HG03432 (cell line): ENCODE results near the gene WNT9B.
"Not testable (repeated sequence)": the region's sequence is repeated elsewhere in the genome, so short reads cannot be mapped to it uniquely, and the experiment has no call there.

Experiments used
- ATAC-seq: cut with Tn5 transposase; IDR thresholded peaks from one replicate; pipeline ENCODE4 v1.9.1; 2021; ENCODE audit warnings: mild to moderate bottlenecking, moderate library complexity; ENCODE audit not compliant: unreplicated experiment

WNT9B gene

DNA sequence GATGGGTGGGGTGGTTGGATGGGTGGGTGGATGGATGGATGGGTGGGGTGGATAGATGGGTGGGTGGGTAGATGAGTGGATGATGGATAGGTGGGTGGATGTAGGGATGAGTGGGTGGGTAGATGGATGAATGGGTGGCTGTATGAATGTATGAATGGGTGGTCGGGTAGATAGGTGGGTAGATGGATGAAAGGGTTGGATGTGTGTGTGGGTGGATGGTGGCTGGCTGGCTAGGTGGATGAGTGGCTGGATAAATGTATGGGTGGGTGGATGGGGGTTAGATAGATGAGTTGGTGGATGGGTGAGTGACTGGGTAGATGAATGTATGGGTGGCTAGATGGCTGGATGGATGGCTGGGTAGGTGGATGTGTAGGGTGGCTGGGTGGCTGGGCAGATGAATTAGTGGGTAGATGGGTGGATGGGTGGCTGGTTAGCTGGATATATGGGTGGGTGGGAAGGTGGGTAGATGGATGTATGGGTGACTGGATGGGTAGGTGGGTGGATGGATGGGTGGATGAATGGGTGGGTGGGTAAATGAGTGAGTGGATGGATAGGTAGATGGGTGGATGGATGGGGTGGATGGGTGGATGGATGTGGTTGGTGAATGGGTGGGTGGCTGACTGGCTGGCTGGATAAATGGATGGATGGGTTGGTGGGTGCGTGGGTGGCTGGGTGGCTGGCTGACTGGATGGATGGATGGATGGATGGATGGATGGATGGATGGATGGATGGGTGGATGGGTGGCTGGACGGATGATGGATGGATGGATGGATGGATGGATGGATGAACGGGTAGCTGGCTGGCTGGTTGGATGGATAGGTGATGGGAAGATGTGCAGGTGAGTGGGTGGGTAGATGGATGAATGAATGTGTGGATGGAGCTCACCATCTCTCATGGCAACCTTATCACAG is 52.6 kb downstream of the WNT9B start:
- ATAC-seq = no peak

GRCh38 chr17:46908068-46908737 is 56.8 kb downstream of the WNT9B start:
- no peak for ATAC-seq

DNA sequence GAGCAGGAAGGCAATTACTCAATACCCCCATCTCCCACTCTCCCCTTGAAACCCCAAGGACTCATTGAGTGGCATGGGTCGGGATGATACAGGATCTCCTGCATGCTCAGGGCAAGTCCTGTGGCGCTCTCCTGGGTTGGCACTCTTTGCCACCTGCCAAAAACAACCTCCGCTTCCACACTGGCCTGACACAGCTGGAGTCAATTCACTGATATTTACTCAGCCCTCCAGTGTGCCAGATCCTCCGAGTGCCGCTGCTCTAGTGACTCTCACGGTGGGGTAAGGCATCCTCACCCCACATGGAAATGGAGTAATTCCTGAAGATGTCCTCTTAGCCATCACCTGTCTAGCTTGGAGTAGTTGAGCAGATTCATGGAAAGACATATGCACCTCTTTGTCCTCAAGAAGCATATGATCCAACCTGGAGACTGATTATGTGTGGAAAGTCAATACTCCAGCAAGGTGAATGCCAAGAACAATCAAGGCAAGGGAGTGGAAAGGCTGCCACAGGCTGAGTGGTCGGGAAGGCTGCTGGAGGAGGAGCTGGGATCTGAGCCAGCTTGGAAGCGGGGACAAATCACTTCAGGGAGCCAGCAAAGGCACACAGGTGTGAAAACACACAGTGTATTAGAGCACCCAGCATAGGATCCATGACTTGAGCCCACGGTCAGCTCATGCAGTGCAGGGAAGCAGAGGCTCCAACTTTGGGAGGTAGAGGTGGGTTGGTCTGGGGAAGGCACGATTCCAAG is 59.0 kb downstream of the WNT9B start:
- no peak for ATAC-seq

DNA sequence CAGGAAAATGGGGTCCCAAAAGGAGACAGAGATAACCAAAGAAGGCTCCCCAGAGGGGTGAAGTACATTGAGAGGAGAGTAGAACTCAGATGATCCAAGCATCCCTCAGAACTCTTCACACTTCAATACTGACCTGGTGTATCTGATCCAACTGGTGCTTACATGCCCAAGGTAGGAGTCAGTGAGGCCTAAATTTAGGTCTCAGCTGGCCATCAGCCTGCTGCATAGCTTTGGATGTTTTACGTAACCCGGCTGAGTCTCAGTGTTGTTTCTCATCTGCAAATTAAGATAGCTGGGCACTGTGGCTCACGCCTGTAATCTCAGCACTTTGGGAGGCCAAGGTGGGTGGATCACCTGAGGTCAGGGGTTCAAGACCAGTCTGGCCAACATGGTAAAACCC is 59.9 kb downstream of the WNT9B start:
- no peak for ATAC-seq

GRCh38 chr17:46915596-46915995 is 64.2 kb downstream of the WNT9B start:
- ATAC-seq = no peak

- no peak for ATAC-seq
Observed at GRCh38 chr17:46916211-46916610, 64.8 kb downstream of the WNT9B start.

DNA sequence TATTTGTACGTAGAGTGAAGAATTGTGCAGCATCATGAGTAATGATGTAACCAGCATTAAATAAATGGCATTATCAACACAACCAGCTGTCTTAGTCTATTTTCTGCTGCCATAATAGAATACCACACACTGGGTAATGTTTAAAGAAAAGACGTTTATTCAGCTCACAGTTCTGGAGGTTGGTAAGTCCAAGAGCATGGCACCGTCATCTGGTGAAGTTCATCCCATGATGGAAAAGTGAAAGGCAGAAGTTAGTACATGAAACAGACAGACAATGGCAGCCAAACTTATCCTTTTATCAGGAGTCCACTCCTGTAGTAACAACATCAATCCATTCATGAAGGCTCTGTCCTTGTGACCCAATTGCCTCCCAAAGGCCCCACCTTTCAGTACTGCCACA is 65.2 kb downstream of the WNT9B start:
- ATAC-seq = no peak

DNA sequence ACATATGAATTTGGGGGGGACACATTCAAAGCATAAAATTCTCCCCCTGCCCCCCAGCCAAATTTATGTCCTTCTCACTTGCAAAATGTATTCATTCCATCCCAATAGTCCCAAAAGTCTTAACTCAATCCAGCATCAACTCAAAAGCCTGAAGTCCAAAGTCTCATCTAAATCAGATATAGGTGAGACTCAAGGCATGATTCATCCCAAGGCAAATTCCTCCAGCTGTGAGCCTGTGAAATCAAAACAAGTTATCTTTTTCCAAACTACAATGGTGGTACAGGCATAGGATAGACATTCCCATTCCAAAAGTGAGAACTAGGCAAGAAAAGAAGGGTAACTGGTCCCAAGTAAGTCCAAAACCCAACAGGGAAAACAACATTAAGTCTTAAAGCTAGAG is 65.7 kb downstream of the WNT9B start:
- no peak for ATAC-seq

DNA sequence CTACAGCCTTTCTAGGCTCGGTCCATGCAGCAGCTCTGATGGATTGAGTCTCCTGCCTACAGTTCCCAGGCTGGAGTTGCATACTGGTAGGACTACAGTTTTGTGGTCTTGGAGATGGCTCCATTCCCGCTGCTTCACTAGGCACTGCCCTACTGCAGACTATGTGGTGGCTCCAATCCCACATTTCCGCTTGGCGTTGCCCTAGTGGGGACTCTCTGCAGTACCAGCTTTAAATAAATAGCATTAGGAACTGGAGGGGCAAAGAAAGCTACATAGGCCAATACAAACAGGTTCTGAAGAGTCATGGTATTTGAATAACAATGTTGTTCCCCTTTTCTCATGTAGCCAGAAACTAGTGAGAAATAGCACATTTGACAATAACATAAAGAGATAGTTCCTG is 66.1 kb downstream of the WNT9B start:
- no peak for ATAC-seq

DNA sequence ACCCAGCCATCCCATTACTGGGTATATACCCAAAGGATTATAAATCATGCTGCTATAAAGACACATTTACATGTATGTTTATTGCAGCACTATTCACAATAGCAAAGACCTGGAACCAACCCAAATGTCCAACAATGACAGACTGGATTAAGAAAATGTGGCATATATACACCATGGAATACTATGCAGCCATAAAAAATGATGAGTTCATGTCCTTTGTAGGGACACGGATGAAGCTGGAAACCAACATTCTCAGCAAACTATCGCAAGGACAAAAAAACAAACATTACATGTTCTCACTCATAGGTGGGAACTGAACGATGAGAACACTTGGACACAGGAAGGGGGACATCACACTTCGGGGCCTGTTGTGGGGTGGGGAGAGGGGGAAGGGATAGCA is 70.6 kb downstream of the WNT9B start:
- not testable (repeated sequence) for ATAC-seq

GRCh38 chr17:46922487-46922803 is 71.1 kb downstream of the WNT9B start:
- ATAC-seq = peak; percentile 5

DNA sequence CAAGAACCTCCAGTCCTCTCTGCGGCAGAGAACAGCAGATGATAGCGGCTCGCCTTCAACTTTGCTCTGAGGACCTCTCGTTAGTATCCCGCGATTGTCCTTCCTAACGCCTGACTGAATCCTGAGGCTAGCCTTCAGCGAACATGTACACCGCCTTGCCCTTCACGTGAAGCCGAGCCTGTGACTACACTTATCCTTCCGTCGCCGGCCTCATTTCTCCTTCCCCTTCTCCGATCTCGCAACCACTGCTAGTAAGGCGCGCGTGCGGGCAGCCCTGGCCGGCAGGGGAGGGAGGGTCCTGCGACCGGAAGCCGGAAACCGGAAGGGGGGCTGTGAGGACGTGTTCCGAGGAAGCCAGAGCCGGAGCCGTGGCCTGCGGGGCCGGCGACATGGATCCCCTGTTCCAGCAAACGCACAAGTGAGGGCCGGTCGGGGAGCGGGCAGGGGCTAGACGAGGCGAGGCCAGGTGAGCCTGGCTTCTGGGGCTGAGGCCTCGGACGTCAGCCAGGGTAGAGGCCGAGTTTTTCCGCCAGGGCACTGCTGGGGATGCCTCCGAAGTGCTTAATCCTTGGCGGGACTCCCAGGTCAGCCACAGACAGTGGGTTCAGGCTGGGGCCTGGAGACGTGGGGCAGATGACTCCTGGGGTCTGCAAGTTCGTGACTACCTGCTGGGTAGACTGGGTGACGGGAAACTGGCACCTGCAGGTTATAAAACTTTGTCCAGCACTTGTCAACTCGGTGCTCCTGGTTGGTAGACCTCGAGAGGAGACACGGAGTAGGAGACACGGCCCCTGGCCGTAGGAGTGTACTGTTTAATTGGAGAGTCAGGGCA is 71.6 kb downstream of the WNT9B start, which contains the start of gene GOSR2:
Gene GOSR2, plus strand, starts transcription at position 357 of the 832 bp plus-strand sequence. Its CDS starts 33 bp downstream, at position 390.
- ATAC-seq = peak; percentile 87

GRCh38 chr17:46925185-46925868 is 73.9 kb downstream of the WNT9B start:
- no peak for ATAC-seq

DNA sequence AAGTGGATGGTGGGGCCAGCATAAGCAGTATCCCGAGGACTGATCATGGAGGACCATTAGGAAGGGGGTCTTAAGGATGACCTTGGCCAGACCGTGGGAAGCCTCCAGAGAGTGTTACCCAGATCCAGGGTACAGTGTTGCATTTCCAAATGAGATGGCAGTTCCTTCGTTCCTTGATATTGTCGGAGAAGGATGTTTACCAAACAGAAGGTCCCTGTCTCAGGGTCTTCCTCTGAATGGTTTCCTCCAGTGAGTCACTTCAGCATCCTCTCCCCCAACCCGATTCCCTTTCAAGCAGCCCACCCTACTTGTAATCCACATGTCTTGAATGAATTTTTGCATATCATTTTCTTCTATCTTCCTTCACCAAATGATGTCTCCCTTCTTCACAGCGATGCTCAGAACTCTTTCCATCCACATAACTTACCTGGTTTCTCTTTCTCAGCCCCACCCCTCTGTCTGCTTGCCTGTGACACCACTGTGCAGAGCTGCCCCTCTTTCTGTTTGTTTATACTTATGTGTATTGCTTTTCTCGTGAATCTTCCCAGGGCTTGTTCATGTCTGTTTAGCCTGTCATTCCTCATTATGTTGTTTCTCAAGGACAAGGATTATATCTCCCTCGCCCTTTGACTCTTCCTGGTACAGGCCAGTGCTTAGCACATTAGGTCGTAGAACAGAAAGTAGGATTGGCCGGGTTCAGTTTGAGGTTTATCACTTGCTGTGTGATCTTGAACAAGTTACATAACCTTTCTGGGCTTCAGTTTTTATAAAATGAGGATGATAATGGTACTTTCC is 77.3 kb downstream of the WNT9B start:
- no peak for ATAC-seq

- ATAC-seq = no peak
Observed at GRCh38 chr17:46929413-46929812, 78.0 kb downstream of the WNT9B start.

- ATAC-seq = no peak
Observed at GRCh38 chr17:46930051-46930450, 78.7 kb downstream of the WNT9B start.

DNA sequence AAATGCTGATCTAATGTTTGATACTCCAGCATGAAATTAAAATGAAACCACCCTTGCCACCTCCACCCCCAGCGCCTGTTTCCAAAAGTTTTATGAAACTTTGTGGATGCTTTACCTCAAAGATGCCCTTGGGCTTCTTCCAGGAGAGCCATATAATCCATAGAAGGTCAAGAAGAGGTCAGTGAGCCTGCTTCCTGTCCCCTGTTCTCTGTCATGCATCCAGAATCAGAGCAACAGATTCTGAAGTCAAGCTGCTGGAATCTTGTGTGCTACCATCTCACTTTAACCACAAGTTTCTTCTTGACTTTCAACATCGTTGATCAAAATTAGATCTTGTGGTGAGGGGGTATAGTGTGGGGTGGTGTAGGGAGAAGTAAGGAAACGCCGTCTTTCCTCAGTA is 80.2 kb downstream of the WNT9B start:
- ATAC-seq = no peak

DNA sequence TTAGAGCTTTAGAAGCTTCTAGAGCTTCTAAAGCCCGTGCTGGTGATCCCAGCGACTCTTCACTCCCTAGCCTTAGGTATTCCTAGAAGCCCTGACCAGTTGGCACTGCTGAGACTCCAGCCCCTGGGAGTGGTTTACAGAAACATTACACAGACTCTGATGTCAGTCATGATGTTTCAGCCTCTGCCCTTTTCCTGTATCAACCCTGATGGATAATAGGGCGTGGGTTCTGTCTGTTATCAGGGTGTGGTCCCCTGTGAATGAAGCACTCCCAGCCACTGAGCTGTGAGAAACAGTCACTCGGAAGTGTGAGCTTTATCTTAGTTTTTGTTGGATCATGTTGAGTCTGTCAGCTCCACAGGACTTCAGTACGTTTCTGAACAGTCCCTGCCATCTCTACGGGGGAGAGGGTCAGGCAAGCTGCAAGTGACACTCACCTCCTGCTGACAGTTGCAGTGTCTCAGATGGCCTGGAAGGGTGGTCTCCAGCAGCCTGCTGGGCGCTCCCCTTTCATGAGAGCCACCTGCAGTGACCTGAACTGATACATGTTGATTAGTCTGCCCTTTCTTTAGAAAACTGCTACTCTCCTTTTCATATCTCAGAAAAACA is 84.4 kb downstream of the WNT9B start:
- no peak for ATAC-seq
